Trophoblast cell (in vitro differentiated cells and primary cell): ENCODE measurements around the gene PPP2R1B.
A peak's percentile ranks its signal among the peaks of the same experiment; 100 is the strongest.

Experiments used
- DNase-seq, 2 donors: peaks; one replicate each; pipeline ENCODE4 v3.0.0-alpha.2; 2016
- H2AFZ ChIP-seq: 2 replicates; pipeline ENCODE4 v1.6.1; 2013; ENCODE audit warnings: low read length, moderate library complexity, mild to moderate bottlenecking; ENCODE audit not compliant: insufficient read depth, poor library complexity
- H2AK5ac ChIP-seq: 2 replicates; pipeline ENCODE4 v1.6.1; 2013; ENCODE audit warnings: mild to moderate bottlenecking, low read length
- H2BK120ac ChIP-seq: 2 replicates; pipeline ENCODE4 v1.6.1; 2013; ENCODE audit warnings: low read length, mild to moderate bottlenecking, moderate library complexity; ENCODE audit not compliant: insufficient read depth, poor library complexity
- H2BK12ac ChIP-seq: 2 replicates; pipeline ENCODE4 v1.6.1; 2013; ENCODE audit warnings: mild to moderate bottlenecking, low read length, moderate library complexity
- H2BK5ac ChIP-seq: 2 replicates; pipeline ENCODE4 v1.6.1; 2013; ENCODE audit warnings: low read length, low read depth, moderate library complexity, mild to moderate bottlenecking; ENCODE audit not compliant: poor library complexity
- H3K14ac ChIP-seq: 2 replicates; pipeline ENCODE4 v1.6.1; 2013; ENCODE audit warnings: mild to moderate bottlenecking, low read length
- H3K18ac ChIP-seq: 2 replicates; pipeline ENCODE4 v1.6.1; 2013; ENCODE audit warnings: mild to moderate bottlenecking, low read length
- H3K23ac ChIP-seq: 2 replicates; pipeline ENCODE4 v1.6.1; 2013; ENCODE audit warnings: low read length
- H3K27ac ChIP-seq: 2 replicates; pipeline ENCODE4 v1.5.1; 2013; ENCODE audit warnings: low read depth, mild to moderate bottlenecking, inconsistent platforms, low read length, moderate library complexity
- H3K27me3 ChIP-seq: 2 replicates; pipeline ENCODE4 v1.6.1; 2013; ENCODE audit warnings: inconsistent platforms, mild to moderate bottlenecking, low read length, moderate library complexity; ENCODE audit not compliant: insufficient read depth
- H3K36me3 ChIP-seq, 2 experiments: 1 replicate in 1 of 2; 2 replicates in 1 of 2; pipeline ENCODE4 v1.6.1; 2013; ENCODE audit warnings: low read length in 2 of 2, mild to moderate bottlenecking in 2 of 2, moderate library complexity in 1 of 2; ENCODE audit not compliant: insufficient read depth in 2 of 2, control insufficient read depth in 1 of 2
- H3K4ac ChIP-seq: 2 replicates; pipeline ENCODE4 v1.6.1; 2013; ENCODE audit warnings: low read depth, mild to moderate bottlenecking, low read length, moderate library complexity
- H3K4me1 ChIP-seq, 2 experiments: 1 replicate in 1 of 2; 2 replicates in 1 of 2; pipeline ENCODE4 v1.6.1; 2013; ENCODE audit warnings: low read length in 2 of 2, mild to moderate bottlenecking in 2 of 2, moderate library complexity in 1 of 2; ENCODE audit not compliant: insufficient read depth in 2 of 2, control insufficient read depth in 1 of 2
- H3K4me2 ChIP-seq: 2 replicates; pipeline ENCODE4 v1.6.1; 2013; ENCODE audit warnings: inconsistent platforms, mild to moderate bottlenecking, low read length, moderate library complexity
- H3K4me3 ChIP-seq: 2 replicates; pipeline ENCODE4 v1.5.1; 2013; ENCODE audit warnings: mild to moderate bottlenecking, low read depth, low read length, inconsistent platforms
- H3K79me1 ChIP-seq: one replicate; pipeline ENCODE4 v1.6.1; 2013; ENCODE audit warnings: low read length
- H3K79me2 ChIP-seq: 2 replicates; pipeline ENCODE4 v1.6.1; 2013; ENCODE audit warnings: low read length, mild to moderate bottlenecking; ENCODE audit not compliant: control insufficient read depth, insufficient read depth, poor library complexity
- H3K9ac ChIP-seq: 2 replicates; pipeline ENCODE4 v1.6.1; 2013; ENCODE audit warnings: mild to moderate bottlenecking, low read length
- H3K9me3 ChIP-seq: 2 replicates; pipeline ENCODE4 v1.6.1; 2013; ENCODE audit warnings: low read depth, mild to moderate bottlenecking, control low read depth, inconsistent platforms, low read length; ENCODE audit not compliant: insufficient read depth
- H4K12ac ChIP-seq: 2 replicates; pipeline ENCODE4 v1.6.1; 2013; ENCODE audit warnings: low read depth, mild to moderate bottlenecking, low read length, moderate library complexity
- H4K8ac ChIP-seq: 2 replicates; pipeline ENCODE4 v1.6.1; 2013; ENCODE audit warnings: low read depth, mild to moderate bottlenecking, low read length, moderate library complexity
- H4K91ac ChIP-seq: one replicate; pipeline ENCODE4 v1.6.1; 2013; ENCODE audit warnings: low read depth, mild to moderate bottlenecking, low read length, moderate library complexity
- WGBS: extraction: QIAGEN DNeasy Blood & Tissue Kit; methylation state at CpG from one replicate; pipeline ENCODE4 v1.1.7; 2013; ENCODE audit warnings: missing lambda C conversion rate; ENCODE audit not compliant: insufficient read length, insufficient coverage; ENCODE audit errors: extremely low coverage; 5-methylcytosine and 5-hydroxymethylcytosine counted together

Gene PPP2R1B

DNA sequence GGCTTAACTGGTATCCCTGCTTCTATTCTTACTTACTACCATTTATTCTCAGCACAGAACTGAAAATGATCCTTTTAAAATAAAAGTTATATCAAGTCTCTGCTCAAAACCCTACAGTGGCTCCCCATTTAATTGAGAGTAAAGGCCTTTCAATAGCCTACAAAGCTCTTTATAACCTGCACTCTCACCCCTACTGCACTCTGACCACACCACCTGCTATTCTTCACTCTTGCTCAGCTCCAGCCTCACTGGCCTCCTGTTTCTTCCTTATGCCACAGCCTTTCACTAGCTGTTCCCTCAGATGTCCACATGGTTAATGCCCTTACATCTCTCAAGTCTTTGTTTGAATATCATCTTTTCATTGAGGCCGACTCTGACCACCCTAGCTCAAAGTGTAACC is 40.9 kb upstream of the PPP2R1B start:
- H3K36me3 ChIP-seq: peaks cover 6 to 9% of the 10 kb centered on the region in 2 experiments
- no peaks in the 10 kb centered on the region for H3K79me2 ChIP-seq
- H3K23ac ChIP-seq: no peak overlapping the region
- no peak overlapping the region for H3K27ac ChIP-seq
- H3K4me2 ChIP-seq: no peak overlapping the region
- no peak overlapping the region for H4K91ac ChIP-seq
- no peak overlapping the region for H2BK120ac ChIP-seq
- no peak overlapping the region for H2BK12ac ChIP-seq
- no peak overlapping the region for H3K9ac ChIP-seq
- H3K9me3 ChIP-seq: no peaks in the 10 kb centered on the region
- H3K79me1 ChIP-seq: no peaks in the 10 kb centered on the region
- no peak overlapping the region for H3K14ac ChIP-seq
- H2BK5ac ChIP-seq: no peak overlapping the region
- H3K4me3 ChIP-seq: no peak overlapping the region
- H4K8ac ChIP-seq: no peak overlapping the region
- H2AFZ ChIP-seq: no peak overlapping the region
- H3K27me3 ChIP-seq: no peaks in the 10 kb centered on the region
- H3K18ac ChIP-seq: no peak overlapping the region
- H3K4me1 ChIP-seq: no peaks in the 10 kb centered on the region
- no peak overlapping the region for H3K4ac ChIP-seq
- H2AK5ac ChIP-seq: no peak overlapping the region
- WGBS: no CpG with 5 or more reads among the region's 1 CpG
- H4K12ac ChIP-seq: no peak overlapping the region
- DNase-seq: no peak

DNA sequence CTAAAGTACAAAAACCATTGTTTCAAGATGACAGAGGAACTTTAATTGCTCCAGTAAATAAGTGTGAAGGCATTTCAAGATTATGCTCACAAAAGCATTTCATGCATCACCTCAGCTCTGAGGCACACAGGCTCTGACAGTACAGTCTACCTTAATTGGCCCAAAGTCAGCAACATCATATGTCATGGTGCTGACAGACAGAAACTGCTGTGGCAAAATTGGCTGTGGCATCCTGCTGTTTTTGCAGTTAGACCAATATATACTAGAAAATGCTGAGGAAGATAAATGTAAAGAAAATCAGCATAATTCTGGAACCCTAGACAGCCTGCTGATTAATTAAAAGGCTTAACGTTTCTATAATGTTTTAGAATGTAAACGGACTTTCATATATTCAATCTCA is 34.9 kb upstream of the PPP2R1B start:
- Histone ChIP-seq H3K4ac (no peak overlapping the region), H4K12ac (no peak overlapping the region)
- no CpG with 5 or more reads among the region's 2 CpGs for WGBS

DNA sequence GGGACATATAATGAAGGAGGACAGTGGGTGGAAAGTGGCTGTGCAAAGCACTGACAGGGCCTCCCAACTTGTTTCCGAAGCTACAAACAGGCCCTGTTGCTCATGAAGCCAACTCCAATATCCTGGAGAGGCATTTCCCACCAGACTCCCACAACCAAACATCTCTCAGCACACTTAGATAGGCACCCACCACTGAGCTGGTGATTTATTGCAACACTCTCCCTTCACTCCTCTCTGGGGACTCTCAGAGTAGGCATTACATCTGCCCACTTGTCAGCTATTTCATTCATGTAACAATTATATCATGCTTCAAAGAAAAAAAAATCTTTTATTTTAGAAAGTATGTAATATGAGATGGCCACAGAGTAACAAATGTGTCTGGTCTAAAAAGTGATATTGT is 32.1 kb upstream of the PPP2R1B start:
- Histone ChIP-seq H2AK5ac (no peak overlapping the region), H3K36me3 (peaks cover 0 to 3% of the 10 kb centered on the region in 2 experiments), H2BK120ac (no peak overlapping the region), H4K91ac (no peak overlapping the region), H3K14ac (no peak overlapping the region), H4K12ac (no peak overlapping the region), H3K9ac (no peak overlapping the region), H3K27ac (no peak overlapping the region), H3K23ac (no peak overlapping the region), H3K4me3 (no peak overlapping the region), H3K4me1 (no peaks in the 10 kb centered on the region), H3K18ac (no peak overlapping the region), H3K9me3 (no peaks in the 10 kb centered on the region), H3K4me2 (no peak overlapping the region), H3K79me2 (no peaks in the 10 kb centered on the region), H2AFZ (no peak overlapping the region), H3K27me3 (no peaks in the 10 kb centered on the region), H3K4ac (no peak overlapping the region), H2BK12ac (no peak overlapping the region), H4K8ac (no peak overlapping the region), H2BK5ac (no peak overlapping the region), H3K79me1 (no peaks in the 10 kb centered on the region)
- no CpG with 5 or more reads among the region's 1 CpG for WGBS
- no peak for DNase-seq

More for the DNA sequence above, 34.9 kb upstream of the PPP2R1B start:
- Histone ChIP-seq H3K4me2 (no peak overlapping the region), H3K9ac (no peak overlapping the region), H2AFZ (no peak overlapping the region), H3K36me3 (peaks cover 3 to 8% of the 10 kb centered on the region in 2 experiments), H3K79me2 (no peaks in the 10 kb centered on the region), H2BK120ac (no peak overlapping the region), H3K4me1 (no peaks in the 10 kb centered on the region), H2BK5ac (no peak overlapping the region), H3K4me3 (no peak overlapping the region), H3K18ac (no peak overlapping the region), H2BK12ac (no peak overlapping the region), H3K9me3 (no peaks in the 10 kb centered on the region), H4K91ac (no peak overlapping the region), H3K27me3 (no peaks in the 10 kb centered on the region), H3K27ac (no peak overlapping the region), H3K14ac (no peak overlapping the region), H4K8ac (no peak overlapping the region), H3K79me1 (no peaks in the 10 kb centered on the region), H2AK5ac (no peak overlapping the region), H3K23ac (no peak overlapping the region)
- DNase-seq: peak in 1 of 2 donors; percentile 40

GRCh38 chr11:111797145-111797581 is 31.0 kb upstream of the PPP2R1B start:
- H3K4me1 ChIP-seq: no peaks in the 10 kb centered on the region
- H3K23ac ChIP-seq: no peak overlapping the region
- H4K12ac ChIP-seq: no peak overlapping the region
- no peaks in the 10 kb centered on the region for H3K79me1 ChIP-seq
- H3K4me3 ChIP-seq: no peak overlapping the region
- peak; percentile 69 to 71 for DNase-seq
- no peak overlapping the region for H2AK5ac ChIP-seq
- no peak overlapping the region for H3K18ac ChIP-seq
- no peaks in the 10 kb centered on the region for H3K79me2 ChIP-seq
- WGBS: no CpG with 5 or more reads among the region's 2 CpGs
- no peak overlapping the region for H4K91ac ChIP-seq
- H2BK120ac ChIP-seq: no peak overlapping the region
- H3K14ac ChIP-seq: no peak overlapping the region
- H3K36me3 ChIP-seq: peaks cover 1 to 3% of the 10 kb centered on the region in 2 experiments
- no peak overlapping the region for H3K9ac ChIP-seq
- H3K9me3 ChIP-seq: no peaks in the 10 kb centered on the region
- H3K4me2 ChIP-seq: no peak overlapping the region
- no peak overlapping the region for H2AFZ ChIP-seq
- no peak overlapping the region for H2BK12ac ChIP-seq
- no peak overlapping the region for H3K27ac ChIP-seq
- no peaks in the 10 kb centered on the region for H3K27me3 ChIP-seq
- no peak overlapping the region for H2BK5ac ChIP-seq
- H3K4ac ChIP-seq: no peak overlapping the region
- no peak overlapping the region for H4K8ac ChIP-seq
